CD4-positive, CD25-positive, alpha-beta regulatory T cell (primary cell): ENCODE data around the gene MORC3. TPM values are rescaled to one million over a fixed set of nuclear protein-coding genes. Genes with fewer than 3 reads are reported as not detected.
"Not testable (repeated sequence)": the region's sequence is repeated elsewhere in the genome, so short reads cannot be mapped to it uniquely, and the experiment has no call there.

ENCODE experiments used
- ATAC-seq, 2 donors: fragments of 150-1000 bp; cut with Tn5 transposase; one replicate each; pipeline ENCODE4 v1.10.0; 2021; ENCODE audit warnings: low read depth in 2 of 2, moderate number of reproducible peaks in 2 of 2, moderate library complexity in 1 of 2
- DNase-seq, 3 donors: peaks; one replicate each; pipeline versions ENCODE4 v3.0.0 to v3.0.0-alpha.2; 2012 to 2022; ENCODE audit warnings: mixed read lengths in 1 of 3
- H3K27ac ChIP-seq: one replicate; pipeline ENCODE4 v1.7.0; 2013; ENCODE audit warnings: mild to moderate bottlenecking, low read length; ENCODE audit not compliant: insufficient read depth, poor library complexity, severe bottlenecking
- H3K27me3 ChIP-seq: one replicate; pipeline ENCODE4 v1.7.0; 2013; ENCODE audit warnings: low read length; ENCODE audit not compliant: control insufficient read depth, insufficient read depth
- H3K36me3 ChIP-seq: one replicate; pipeline ENCODE4 v1.7.0; 2013; ENCODE audit warnings: mild to moderate bottlenecking, low read length, moderate library complexity; ENCODE audit not compliant: control insufficient read depth, insufficient read depth
- H3K4me1 ChIP-seq: 2 replicates; pipeline ENCODE4 v1.7.0; 2013; ENCODE audit warnings: mild to moderate bottlenecking, low read length; ENCODE audit not compliant: insufficient read depth, control insufficient read depth, poor library complexity, severe bottlenecking
- H3K4me3 ChIP-seq: one replicate; pipeline ENCODE4 v1.7.0; 2013; ENCODE audit warnings: low read depth, mild to moderate bottlenecking, low read length, moderate library complexity
- H3K9me3 ChIP-seq, 2 experiments: 1 replicate in 1 of 2; 2 replicates in 1 of 2; pipeline ENCODE4 v1.7.0; 2013; ENCODE audit warnings: low read length in 2 of 2, mild to moderate bottlenecking in 1 of 2, moderate library complexity in 1 of 2; ENCODE audit not compliant: control insufficient read depth in 2 of 2
- H3K27ac Mint-ChIP-seq, 3 donors: one replicate each; pipeline ENCODE4 v1.8.0; 2020 to 2022; ENCODE audit warnings: mild to moderate bottlenecking in 3 of 3, mixed read lengths in 3 of 3, moderate library complexity in 2 of 3
- H3K27me3 Mint-ChIP-seq: one replicate; pipeline ENCODE4 v1.8.0; 2022; ENCODE audit warnings: mild to moderate bottlenecking, mixed read lengths
- H3K36me3 Mint-ChIP-seq: one replicate; pipeline ENCODE4 v1.8.0; 2020; ENCODE audit warnings: mixed read lengths
- H3K4me1 Mint-ChIP-seq, 4 donors: one replicate each; pipeline ENCODE4 v1.8.0; 2020 to 2022; ENCODE audit warnings: mixed read lengths in 4 of 4, mild to moderate bottlenecking in 1 of 4
- H3K4me3 Mint-ChIP-seq, 4 donors: one replicate each; pipeline ENCODE4 v1.8.0; 2020 to 2022; ENCODE audit warnings: mild to moderate bottlenecking in 4 of 4, mixed read lengths in 4 of 4, moderate library complexity in 3 of 4
- H3K9me3 Mint-ChIP-seq, 7 donors: one replicate each; pipeline ENCODE4 v1.8.0; 2020 to 2022; ENCODE audit warnings: mixed read lengths in 7 of 7, mild to moderate bottlenecking in 3 of 7, moderate library complexity in 2 of 7
- polyA plus RNA-seq, 4 donors: library from polyadenylated mRNA; unstranded; fragments of 300-500 nt; fragmentation: Illumina TruSeq; gene quantifications; one replicate each; pipeline ENCODE4 v1.2.3, GENCODE V29; 2021
- total RNA-seq: library from RNA; stranded (reverse); gene quantifications from one replicate; pipeline ENCODE4 v1.2.3, GENCODE V29; 2022

Gene MORC3
- total and polyA plus RNA-seq, 5 donors from 2014 or later, result 31.8 to 68.2 (median 44.9) TPM

GRCh38 chr21:36388835-36389234 lies 68.8 kb downstream of the MORC3 start:
- no peaks in the 10 kb centered on the region for H3K27me3 ChIP-seq
- H3K27ac ChIP-seq, result no peak overlapping the region
- Mint-ChIP-seq H3K27me3 (no peaks in the 10 kb centered on the region), H3K4me3 (peak overlapping the region in 1 of 4 donors; percentile 80), H3K9me3 (peaks cover 0 to 4% (median 0%) of the 10 kb centered on the region in 7 donors), H3K27ac (no peak overlapping the region), H3K36me3 (peaks cover 4% of the 10 kb centered on the region), H3K4me1 (peaks cover 5 to 11% (median 8%) of the 10 kb centered on the region in 4 donors)
- no peaks in the 10 kb centered on the region for H3K36me3 ChIP-seq
- ATAC-seq (no peak), DNase-seq (no peak)
- H3K9me3 ChIP-seq, result no peaks in the 10 kb centered on the region
- no peak overlapping the region for H3K4me3 ChIP-seq
- H3K4me1 ChIP-seq, result peaks cover 13% of the 10 kb centered on the region

- H3K4me3 Mint-ChIP-seq, H3K4me3 ChIP-seq, ATAC-seq, H3K27ac ChIP-seq, H3K9me3 Mint-ChIP-seq, H3K9me3 ChIP-seq, H3K27ac Mint-ChIP-seq, H3K4me1 Mint-ChIP-seq, H3K4me1 ChIP-seq, H3K27me3 ChIP-seq, DNase-seq, H3K27me3 Mint-ChIP-seq, H3K36me3 ChIP-seq: not testable (repeated sequence)
- H3K36me3 Mint-ChIP-seq, result peaks cover 14% of the 10 kb centered on the region
Measured at GRCh38 chr21:36391649-36392048, 71.7 kb downstream of the MORC3 start.

- no peak overlapping the region for H3K4me3 ChIP-seq
- H3K4me3 Mint-ChIP-seq, result no peak overlapping the region
- peaks cover 33% of the 10 kb centered on the region for H3K36me3 Mint-ChIP-seq
- H3K36me3 ChIP-seq, result peaks cover 10% of the 10 kb centered on the region
- ATAC-seq (no peak), DNase-seq (no peak)
- H3K4me1 Mint-ChIP-seq, result peaks cover 0 to 4% (median 0%) of the 10 kb centered on the region in 4 donors
- no peaks in the 10 kb centered on the region for H3K27me3 Mint-ChIP-seq
- no peak overlapping the region for H3K27ac ChIP-seq
- H3K27me3 ChIP-seq, result no peaks in the 10 kb centered on the region
- H3K27ac Mint-ChIP-seq, result peak overlapping the region in 1 of 3 donors; percentile 55
- H3K4me1 ChIP-seq, result no peaks in the 10 kb centered on the region
- H3K9me3 ChIP-seq, result no peaks in the 10 kb centered on the region
- peaks cover 0 to 4% (median 0%) of the 10 kb centered on the region in 7 donors for H3K9me3 Mint-ChIP-seq
Measured at GRCh38 chr21:36395353-36396111, 75.5 kb downstream of the MORC3 start.

- no peak overlapping the region for H3K27ac ChIP-seq
- DNase-seq (no peak), ATAC-seq (no peak)
- no peaks in the 10 kb centered on the region for H3K9me3 ChIP-seq
- H3K27me3 Mint-ChIP-seq, result no peaks in the 10 kb centered on the region
- H3K4me1 Mint-ChIP-seq, result peaks cover 0 to 4% (median 0%) of the 10 kb centered on the region in 4 donors
- H3K36me3 Mint-ChIP-seq, result peaks cover 32% of the 10 kb centered on the region
- H3K9me3 Mint-ChIP-seq, result peaks cover 0 to 4% (median 0%) of the 10 kb centered on the region in 7 donors
- no peaks in the 10 kb centered on the region for H3K27me3 ChIP-seq
- H3K27ac Mint-ChIP-seq, result peak overlapping the region in 1 of 3 donors; percentile 50
- peaks cover 10% of the 10 kb centered on the region for H3K36me3 ChIP-seq
- H3K4me3 Mint-ChIP-seq, result no peak overlapping the region
- H3K4me3 ChIP-seq, result no peak overlapping the region
- H3K4me1 ChIP-seq, result no peaks in the 10 kb centered on the region
Measured at GRCh38 chr21:36396325-36396724, 76.3 kb downstream of the MORC3 start.

GRCh38 chr21:36396971-36397370 lies 77.0 kb downstream of the MORC3 start:
- H3K27ac Mint-ChIP-seq, result peak overlapping the region in 2 of 3 donors; percentile 5 to 50
- DNase-seq, result no peak
- Histone ChIP-seq H3K4me1 (no peaks in the 10 kb centered on the region), H3K36me3 (peaks cover 10% of the 10 kb centered on the region), H3K27ac (no peak overlapping the region), H3K4me3 (no peak overlapping the region), H3K9me3 (no peaks in the 10 kb centered on the region), H3K27me3 (no peaks in the 10 kb centered on the region)
- peaks cover 0 to 4% (median 0%) of the 10 kb centered on the region in 4 donors for H3K4me1 Mint-ChIP-seq
- ATAC-seq, result no peak
- H3K9me3 Mint-ChIP-seq, result peaks cover 0 to under 1% (median 0%) of the 10 kb centered on the region in 7 donors
- H3K36me3 Mint-ChIP-seq, result peaks cover 29% of the 10 kb centered on the region
- no peak overlapping the region for H3K4me3 Mint-ChIP-seq
- H3K27me3 Mint-ChIP-seq, result no peaks in the 10 kb centered on the region

GRCh38 chr21:36397606-36398005 lies 77.6 kb downstream of the MORC3 start:
- Mint-ChIP-seq H3K27me3 (no peaks in the 10 kb centered on the region), H3K36me3 (peaks cover 30% of the 10 kb centered on the region), H3K9me3 (no peaks in the 10 kb centered on the region), H3K4me1 (peaks cover 0 to 8% (median 0%) of the 10 kb centered on the region in 4 donors), H3K4me3 (no peak overlapping the region), H3K27ac (no peak overlapping the region)
- no peaks in the 10 kb centered on the region for H3K9me3 ChIP-seq
- no peak for ATAC-seq
- H3K27me3 ChIP-seq, result no peaks in the 10 kb centered on the region
- no peak for DNase-seq
- no peak overlapping the region for H3K4me3 ChIP-seq
- no peaks in the 10 kb centered on the region for H3K4me1 ChIP-seq
- peaks cover 11% of the 10 kb centered on the region for H3K36me3 ChIP-seq
- no peak overlapping the region for H3K27ac ChIP-seq

GRCh38 chr21:36399736-36400135 lies 79.7 kb downstream of the MORC3 start:
- Mint-ChIP-seq H3K27ac (peak overlapping the region in 1 of 3 donors; percentile 63), H3K36me3 (peaks cover 33% of the 10 kb centered on the region)
- H3K4me3 Mint-ChIP-seq, H3K4me1 Mint-ChIP-seq, H3K4me3 ChIP-seq, H3K9me3 ChIP-seq, H3K27ac ChIP-seq, H3K4me1 ChIP-seq, H3K27me3 ChIP-seq, ATAC-seq, H3K9me3 Mint-ChIP-seq, DNase-seq, H3K27me3 Mint-ChIP-seq: not testable (repeated sequence)
- peaks cover 17% of the 10 kb centered on the region for H3K36me3 ChIP-seq

- ATAC-seq, result no peak
- no peaks in the 10 kb centered on the region for H3K9me3 ChIP-seq
- H3K36me3 ChIP-seq, result peaks cover 11% of the 10 kb centered on the region
- no peak overlapping the region for H3K4me3 ChIP-seq
- no peaks in the 10 kb centered on the region for H3K27me3 Mint-ChIP-seq
- no peak for DNase-seq
- H3K4me3 Mint-ChIP-seq, result no peak overlapping the region
- H3K27ac Mint-ChIP-seq, result no peak overlapping the region
- peaks cover 30% of the 10 kb centered on the region for H3K36me3 Mint-ChIP-seq
- H3K27me3 ChIP-seq, result no peaks in the 10 kb centered on the region
- no peaks in the 10 kb centered on the region for H3K4me1 ChIP-seq
- no peak overlapping the region for H3K27ac ChIP-seq
- H3K4me1 Mint-ChIP-seq, result peaks cover 0 to 8% (median 2%) of the 10 kb centered on the region in 4 donors
- no peaks in the 10 kb centered on the region for H3K9me3 Mint-ChIP-seq
Measured at GRCh38 chr21:36400719-36401118, 80.7 kb downstream of the MORC3 start.
